ENCODE measurements around the gene SRRM2.
A peak's percentile ranks its signal among the peaks of the same experiment; 100 is the strongest.

Gene SRRM2

DNA sequence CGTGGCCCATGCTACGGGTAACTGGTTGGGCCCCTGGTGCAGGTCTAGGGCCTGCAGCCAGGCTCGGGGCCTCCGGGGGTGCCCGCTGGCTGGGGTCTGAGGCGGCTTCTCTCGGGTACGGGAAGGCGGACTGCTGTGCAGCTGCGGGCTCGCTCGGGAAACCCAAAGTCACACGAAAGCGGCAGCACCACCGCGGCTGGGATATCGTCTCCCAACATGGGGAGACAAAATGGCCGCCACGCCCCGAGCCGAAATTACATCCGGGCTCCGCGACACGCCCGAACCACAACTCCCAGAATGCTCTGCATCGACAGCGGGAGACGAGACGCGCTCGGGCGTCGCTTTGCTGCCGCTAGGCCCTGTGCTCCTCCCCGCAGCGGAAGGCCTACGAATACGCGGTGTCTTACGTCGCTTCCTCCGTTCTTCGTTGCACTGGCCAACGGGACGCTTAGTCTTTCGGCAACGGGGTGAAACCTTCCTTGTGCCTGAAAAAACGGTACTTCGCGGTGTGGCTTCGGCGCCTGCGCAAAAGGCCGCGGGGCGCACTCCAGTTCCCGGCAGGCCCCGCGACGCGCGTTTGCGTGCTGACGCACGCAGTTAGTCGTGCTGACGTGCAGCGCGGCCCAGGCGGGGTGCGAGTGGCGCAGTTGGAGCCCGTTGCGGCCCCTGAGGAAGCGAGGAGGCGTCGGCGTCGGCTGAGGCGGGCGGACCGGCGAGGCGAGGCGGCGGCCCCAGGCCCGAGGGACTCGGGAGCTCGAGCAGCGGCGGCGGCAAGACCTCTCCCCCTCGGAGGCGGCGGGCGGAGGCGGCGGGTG, at the start of gene SRRM2:
SRRM2 (plus strand) TSS at position 604 of the 815 bp plus-strand sequence. CDS start 3,727 bp downstream, outside the sequence.
- peak; percentile 95 for DNase-seq (ENCODE audit: low spot score)

GRCh38 chr16:2702871-2703745, 49.3 kb upstream of the SRRM2 start:
- no peak for DNase-seq (ENCODE audit: low spot score)

- DNase-seq (ENCODE audit: low spot score), result no peak
These were observed 48.1 kb upstream of the SRRM2 start for GRCh38 chr16:2704166-2704982.

GRCh38 chr16:2704983-2705275, 47.5 kb upstream of the SRRM2 start:
- DNase-seq (ENCODE audit: low spot score), result no peak

DNA sequence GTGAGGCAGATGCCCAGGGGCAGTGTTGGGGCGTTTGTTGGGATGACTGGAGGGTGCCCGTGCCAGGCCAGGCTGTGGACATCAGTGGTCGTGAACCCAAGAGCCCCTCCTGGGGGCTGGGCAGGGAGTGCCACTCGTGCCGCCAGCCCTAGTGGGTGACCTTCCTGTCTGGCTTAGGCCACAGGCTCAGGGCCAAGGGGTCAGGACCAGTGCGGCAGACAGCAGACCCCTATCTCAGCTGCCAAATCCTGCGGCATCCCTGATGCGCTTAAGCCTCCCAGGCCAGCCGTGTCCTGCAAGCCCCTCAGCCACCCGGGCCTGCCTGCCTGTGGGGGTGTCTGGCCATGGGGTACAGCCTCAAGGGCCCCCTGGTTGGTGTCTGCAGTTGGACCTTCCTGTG, 47.1 kb upstream of the SRRM2 start:
- DNase-seq (ENCODE audit: low spot score), result no peak

DNA sequence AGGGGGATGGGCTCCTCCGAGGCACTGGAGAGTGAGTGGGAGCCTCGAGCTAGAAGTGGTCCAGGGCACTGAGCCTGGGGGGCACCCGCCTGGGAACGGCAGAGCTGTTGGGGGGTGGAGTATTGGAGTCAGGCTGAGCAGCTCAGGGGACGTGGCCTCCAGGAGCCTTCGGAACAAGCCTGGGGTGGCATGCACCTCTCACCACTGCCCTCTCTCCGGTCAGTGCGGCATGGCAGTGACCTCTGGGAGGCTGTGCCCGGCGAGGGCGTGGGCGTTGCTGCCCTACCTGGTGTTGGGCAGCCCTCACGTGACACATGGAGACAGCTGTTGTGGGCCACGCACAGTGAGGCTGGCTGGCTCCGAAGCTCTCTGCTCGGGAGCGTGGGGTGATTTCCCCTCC, 46.4 kb upstream of the SRRM2 start:
- DNase-seq (ENCODE audit: low spot score), result no peak

DNA sequence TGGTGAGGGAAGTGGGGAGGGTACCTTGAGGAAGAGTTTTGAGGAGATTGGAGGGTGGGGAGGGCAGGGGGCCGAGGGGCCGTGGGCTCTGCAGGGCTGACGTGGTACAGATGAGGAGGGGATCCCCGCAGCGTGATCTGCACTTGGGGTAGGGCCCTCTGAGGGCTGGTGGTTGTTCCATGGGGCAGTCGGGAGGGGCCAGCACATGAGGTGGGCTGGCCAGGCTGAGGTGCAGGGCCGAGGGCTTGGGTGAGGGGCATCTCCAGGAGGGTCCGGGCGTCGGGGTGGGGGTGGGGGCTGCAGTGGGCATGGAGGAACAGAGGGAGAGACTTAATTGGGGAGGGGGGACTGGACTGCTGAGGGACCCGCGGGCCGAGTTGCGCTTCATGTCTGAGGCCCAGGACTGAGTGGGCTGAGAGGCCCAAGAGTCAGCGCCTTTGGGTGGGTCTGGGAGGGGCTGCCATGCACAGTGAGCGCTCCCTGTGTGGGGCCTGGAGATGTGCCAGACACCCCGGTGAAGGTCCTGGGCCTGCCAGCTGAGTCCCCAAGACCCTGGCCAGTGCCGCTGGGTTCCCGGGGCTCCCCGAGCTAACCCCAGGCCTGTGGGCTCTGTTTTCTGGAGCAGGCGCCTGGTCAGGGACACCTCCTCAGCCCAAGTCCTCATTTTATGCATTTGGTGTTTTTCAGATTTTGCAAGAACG, 45.7 kb upstream of the SRRM2 start:
- no peak for DNase-seq (ENCODE audit: low spot score)

- no peak for DNase-seq (ENCODE audit: low spot score)
These were observed 44.8 kb upstream of the SRRM2 start for GRCh38 chr16:2707368-2708289.

DNA sequence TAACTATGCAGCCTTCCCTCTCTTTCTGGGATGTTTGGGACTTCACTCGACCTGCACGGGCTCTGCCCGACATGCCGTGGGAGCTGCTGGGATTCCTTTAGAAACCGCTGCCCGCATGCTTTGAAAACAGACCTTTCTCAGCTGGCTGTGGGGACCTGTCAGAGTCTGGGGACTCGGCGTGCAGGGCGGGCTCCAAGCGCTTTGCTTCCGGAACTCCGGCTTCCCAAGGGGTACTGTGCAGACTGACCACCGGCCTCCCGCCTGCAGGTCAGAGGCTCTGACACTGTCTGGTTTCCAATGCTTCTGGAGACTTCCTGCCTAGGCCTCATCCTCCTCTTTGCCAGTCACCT, 44.2 kb upstream of the SRRM2 start:
- no peak for DNase-seq (ENCODE audit: low spot score)

DNA sequence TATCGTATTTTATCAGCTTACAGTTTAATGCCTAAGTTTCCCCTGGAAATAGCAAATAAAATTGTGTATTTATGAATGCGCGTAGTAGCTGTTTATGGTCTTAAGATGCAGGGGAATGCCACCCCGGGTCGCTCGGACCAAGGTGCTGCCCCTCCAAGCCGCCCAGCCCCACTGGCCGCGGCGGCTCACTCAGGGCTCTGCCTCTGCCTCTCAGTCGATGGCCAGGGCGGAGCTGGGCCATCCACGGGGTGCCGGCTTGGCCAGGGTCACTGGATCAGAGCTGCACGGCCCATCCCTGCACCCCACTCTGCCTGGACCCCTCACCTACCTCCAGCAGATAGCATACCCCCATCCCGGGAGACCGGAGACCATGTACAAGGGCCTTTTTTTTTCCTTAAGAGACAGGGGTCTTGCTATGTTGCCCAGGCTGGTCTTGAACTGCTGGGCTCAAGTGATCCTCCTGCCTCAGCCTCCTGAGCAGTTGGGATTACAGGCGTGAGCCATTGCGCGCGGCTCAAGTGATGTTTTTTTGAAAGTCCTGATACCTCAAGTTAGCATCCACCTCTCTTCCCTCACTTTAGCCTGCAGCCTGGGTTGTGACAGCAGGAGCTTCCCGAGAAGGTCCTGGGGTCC, 43.4 kb upstream of the SRRM2 start:
- DNase-seq (ENCODE audit: low spot score), result no peak

DNA sequence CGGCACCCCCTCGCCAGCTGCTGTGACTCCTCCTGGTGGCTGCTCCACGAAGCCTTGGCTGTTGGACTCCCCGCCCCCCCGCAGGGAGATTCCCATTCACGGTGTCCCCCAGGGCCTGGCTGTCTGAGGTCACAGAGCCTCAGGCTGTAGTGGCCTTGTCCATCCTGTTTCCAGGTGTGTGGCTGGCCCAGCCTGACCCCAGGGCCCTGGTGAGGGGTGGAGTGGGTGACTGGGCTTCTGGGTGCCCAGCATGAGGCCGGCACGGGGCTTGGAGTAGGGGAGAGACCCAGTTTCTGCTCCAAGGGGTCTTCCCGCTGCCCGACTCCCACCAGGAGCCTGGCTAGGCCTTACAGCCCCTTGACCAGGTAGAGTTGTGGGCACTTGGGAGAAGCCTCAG, 42.9 kb upstream of the SRRM2 start:
- DNase-seq (ENCODE audit: low spot score), result no peak

DNA sequence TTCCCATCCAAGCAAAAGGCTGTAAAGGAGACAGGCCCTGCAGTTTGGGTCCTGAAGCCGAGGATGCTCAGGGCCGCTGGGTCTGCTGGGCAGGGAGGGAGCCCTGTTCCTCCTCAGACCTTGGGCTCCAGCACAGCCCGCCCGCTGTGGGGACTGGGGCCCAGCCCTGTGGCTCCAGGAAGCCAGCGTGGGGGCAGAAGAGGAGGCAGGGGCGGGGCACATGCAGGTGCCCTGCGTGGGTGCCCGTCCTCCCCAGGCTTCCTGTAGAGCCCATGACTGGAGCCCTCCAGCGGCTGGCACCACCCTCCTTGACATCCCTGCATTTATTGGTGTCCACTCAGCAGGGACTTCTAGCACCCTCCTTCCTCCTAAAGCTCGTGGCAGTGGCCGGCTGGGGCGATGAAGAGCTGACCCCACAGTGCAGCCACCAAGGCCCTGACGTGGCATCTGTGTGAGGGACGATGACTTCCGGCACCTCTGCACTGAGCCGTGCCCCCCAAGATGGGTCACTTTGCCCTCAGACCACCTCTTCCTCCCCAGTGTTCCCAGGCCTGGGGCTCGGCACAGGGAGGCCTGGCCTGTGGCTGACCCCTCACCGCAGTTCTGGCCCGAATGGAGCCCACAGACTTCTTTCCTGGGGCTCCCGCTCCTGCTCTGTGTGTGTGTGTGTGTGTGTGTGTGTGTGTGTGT, 42.3 kb upstream of the SRRM2 start:
- no peak for DNase-seq (ENCODE audit: low spot score)

DNA sequence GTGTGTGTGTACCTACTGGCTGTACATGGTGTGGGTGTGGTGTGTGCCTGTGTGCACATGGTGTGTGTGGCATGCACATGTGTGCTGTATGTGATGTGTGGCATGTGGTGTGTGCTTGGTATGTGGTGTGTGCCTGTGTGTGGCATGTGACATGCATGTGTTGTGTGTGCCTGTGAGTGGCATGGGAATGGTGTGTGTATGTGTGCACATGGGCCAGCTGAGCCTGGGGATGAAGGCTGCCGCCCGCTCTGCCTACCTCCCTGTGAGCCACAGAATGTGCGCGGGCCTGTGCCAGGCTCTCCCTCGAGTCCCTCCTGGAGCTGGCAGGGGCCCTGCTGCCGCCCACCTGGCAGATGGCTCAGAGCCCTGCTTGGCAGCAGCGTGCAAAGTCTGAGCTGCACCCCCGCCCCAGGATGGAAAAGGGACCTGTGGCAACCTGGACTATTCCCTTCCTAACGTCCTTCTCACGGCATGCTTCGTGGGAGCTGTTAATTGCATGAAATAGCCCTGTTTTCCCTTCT, 41.7 kb upstream of the SRRM2 start:
- peak; percentile 60 for DNase-seq (ENCODE audit: low spot score)

DNA sequence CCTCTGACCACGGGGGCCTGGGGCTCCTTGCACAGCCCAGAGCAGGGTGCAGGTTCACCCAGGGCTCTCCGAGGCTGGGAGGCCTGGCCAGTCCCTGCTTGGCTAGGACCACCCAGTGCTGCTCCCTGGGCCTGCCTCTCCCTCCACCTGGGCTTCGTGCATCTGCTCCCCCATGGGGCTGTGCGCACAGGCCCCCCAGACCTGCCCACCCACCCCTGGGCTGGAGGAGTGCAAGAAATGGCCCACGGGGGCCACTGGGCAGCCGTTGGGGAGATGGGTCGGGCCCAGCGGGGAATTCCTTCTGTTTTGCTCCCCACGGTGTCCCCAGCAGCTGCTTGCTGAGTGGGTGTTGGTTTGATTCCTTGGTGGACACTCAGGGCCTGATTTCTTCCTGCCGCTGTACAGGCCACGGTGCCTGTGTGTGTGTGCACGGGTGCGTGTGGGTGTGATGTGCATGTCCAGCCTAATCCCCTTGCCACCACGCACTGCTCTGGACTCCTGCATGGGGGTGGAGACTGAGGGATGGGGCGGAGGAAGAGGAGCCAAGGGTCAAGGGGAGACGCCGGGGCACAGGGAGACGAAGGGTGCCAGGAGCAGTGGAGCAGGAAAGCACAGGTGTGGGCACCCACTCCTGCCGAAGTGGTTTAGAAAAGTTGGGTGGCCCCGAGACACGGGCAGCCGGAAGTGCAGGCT, 40.9 kb upstream of the SRRM2 start:
- DNase-seq (ENCODE audit: low spot score), result no peak

DNA sequence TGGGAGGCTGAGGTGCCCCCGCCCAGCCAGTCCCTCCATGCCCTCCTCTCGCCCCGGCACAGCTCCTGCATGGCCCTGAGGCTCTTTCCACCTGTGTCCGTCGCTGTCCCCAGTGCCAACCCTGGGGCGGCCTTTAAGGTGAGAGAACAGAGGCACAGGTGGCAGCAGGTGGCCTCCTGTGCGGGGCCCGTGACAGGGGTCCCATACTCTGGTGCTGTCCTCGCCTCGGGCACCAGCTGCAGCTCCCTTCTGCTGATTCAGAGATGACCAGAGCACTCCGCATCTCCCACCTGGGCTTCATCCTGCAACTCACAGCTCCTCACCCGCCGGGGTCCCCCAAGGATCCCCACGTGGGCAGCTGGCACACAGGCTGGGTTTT, 40.4 kb upstream of the SRRM2 start:
- DNase-seq (ENCODE audit: low spot score), result no peak

GRCh38 chr16:2712546-2712945, 39.9 kb upstream of the SRRM2 start:
- no peak for DNase-seq (ENCODE audit: low spot score)

DNA sequence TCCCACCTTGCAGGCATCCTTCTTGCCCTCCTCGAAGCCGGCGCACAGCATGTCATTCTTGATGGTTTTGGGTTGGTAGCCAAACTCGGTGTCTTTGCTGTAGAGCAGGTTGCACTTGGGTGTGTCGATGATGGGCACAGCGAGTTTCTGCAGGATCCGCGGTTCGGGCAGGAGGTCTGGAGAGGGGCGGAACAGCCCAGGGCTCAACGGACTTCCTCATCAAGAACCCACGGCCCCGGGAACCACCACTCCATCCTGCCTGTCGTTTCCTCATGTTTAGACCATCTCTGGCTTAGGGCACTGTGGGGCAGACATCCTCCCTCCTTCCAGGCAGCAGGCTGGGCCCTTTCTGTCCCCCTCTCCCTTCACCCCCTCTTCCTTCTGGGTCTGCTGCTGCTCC, 38.9 kb upstream of the SRRM2 start:
- no peak for DNase-seq (ENCODE audit: low spot score)

- DNase-seq (ENCODE audit: low spot score), result no peak
These were observed 38.3 kb upstream of the SRRM2 start for GRCh38 chr16:2713985-2714774.

Data from D341Med (cell line).